Activated T-cell treated with anti-CD3 and anti-CD28 coated beads, Interleukin-2, amount 50 U/mL, for 48 hours (primary cell): ENCODE data around the gene TM7SF2.

ENCODE experiments used
- DNase-seq, 2 experiments: peaks; one replicate each; pipeline ENCODE4 v3.0.0-alpha.2; 2020

TM7SF2 gene

GRCh38 chr11:65157336-65157735, 45.7 kb downstream of the TM7SF2 start:
- no peak for DNase-seq

GRCh38 chr11:65159012-65159411, 47.3 kb downstream of the TM7SF2 start:
- DNase-seq, result no peak

GRCh38 chr11:65160643-65161042, 49.0 kb downstream of the TM7SF2 start:
- no peak for DNase-seq

- no peak for DNase-seq
These were observed 52.0 kb downstream of the TM7SF2 start for GRCh38 chr11:65163684-65164083.
